Measurements from ENCODE around the gene SKAP1. TPM values are rescaled to one million over a fixed set of nuclear protein-coding genes. Genes with fewer than 3 reads are reported as not detected.
"Not testable (repeated sequence)": the region's sequence is repeated elsewhere in the genome, so short reads cannot be mapped to it uniquely, and the experiment has no call there.

Gene SKAP1
- total RNA-seq, 2 donors from 2014 or later, result 65.0 to 98.0 TPM

- Mint-ChIP-seq H3K27ac (no peak overlapping the region), H3K9me3 (peaks cover 10 to 11% of the 10 kb centered on the region in 2 donors), H3K36me3 (peaks cover 11% of the 10 kb centered on the region in 2 donors)
- ATAC-seq (no peak), DNase-seq (ENCODE audit: low spot score in 2 of 2) (no peak)
These were observed 3.9 kb upstream of the SKAP1 start for GRCh38 chr17:48433896-48434295.

- Mint-ChIP-seq H3K36me3 (peaks cover 15 to 19% of the 10 kb centered on the region in 2 donors), H3K27ac (no peak overlapping the region), H3K9me3 (peaks cover 10 to 11% of the 10 kb centered on the region in 2 donors)
- ATAC-seq (no peak), DNase-seq (ENCODE audit: low spot score in 2 of 2) (no peak)
These were observed 3.1 kb upstream of the SKAP1 start for GRCh38 chr17:48432820-48433775.

GRCh38 chr17:48429156-48429555 lies 858 bp downstream of the SKAP1 start:
- Mint-ChIP-seq H3K27ac (peak overlapping the region; percentile 99), H3K9me3 (no peaks in the 10 kb centered on the region), H3K36me3 (peaks cover 15 to 32% of the 10 kb centered on the region in 2 donors)
- ATAC-seq, result peak; percentile 51 to 59
- peak; percentile 31 to 63 for DNase-seq (ENCODE audit: low spot score in 2 of 2)

GRCh38 chr17:48427598-48427997 lies 2.4 kb downstream of the SKAP1 start:
- peak in 1 of 2 donors; percentile 70 for DNase-seq (ENCODE audit: low spot score in 2 of 2)
- H3K27ac Mint-ChIP-seq, result peak overlapping the region; percentile 99
- H3K36me3 Mint-ChIP-seq, result peaks cover 15 to 32% of the 10 kb centered on the region in 2 donors
- no peaks in the 10 kb centered on the region for H3K9me3 Mint-ChIP-seq
- peak; percentile 74 to 81 for ATAC-seq

- ATAC-seq (no peak), DNase-seq (ENCODE audit: low spot score in 2 of 2) (no peak)
- Mint-ChIP-seq H3K9me3 (no peaks in the 10 kb centered on the region), H3K36me3 (peaks cover 15 to 33% of the 10 kb centered on the region in 2 donors), H3K27ac (peak overlapping the region; percentile 99)
These were observed 3.1 kb downstream of the SKAP1 start for GRCh38 chr17:48426761-48427500.

GRCh38 chr17:48426019-48426665 lies 3.9 kb downstream of the SKAP1 start:
- Mint-ChIP-seq H3K9me3 (no peaks in the 10 kb centered on the region), H3K27ac (peak overlapping the region; percentile 99), H3K36me3 (peaks cover 15 to 38% of the 10 kb centered on the region in 2 donors)
- ATAC-seq (no peak), DNase-seq (ENCODE audit: low spot score in 2 of 2) (no peak)

GRCh38 chr17:48422060-48422459 lies 8.0 kb downstream of the SKAP1 start:
- Mint-ChIP-seq H3K36me3 (peaks cover 0 to 12% of the 10 kb centered on the region in 2 donors), H3K27ac (peak overlapping the region; percentile 45 to 51)
- ATAC-seq; H3K9me3 Mint-ChIP-seq; DNase-seq (ENCODE audit: low spot score in 2 of 2): not testable (repeated sequence)

GRCh38 chr17:48420823-48421222 lies 9.2 kb downstream of the SKAP1 start:
- ATAC-seq (no peak), DNase-seq (ENCODE audit: low spot score in 2 of 2) (no peak)
- no peaks in the 10 kb centered on the region for H3K9me3 Mint-ChIP-seq
- no peak overlapping the region for H3K27ac Mint-ChIP-seq
- H3K36me3 Mint-ChIP-seq, result peaks cover 0 to 9% of the 10 kb centered on the region in 2 donors

- DNase-seq (ENCODE audit: low spot score in 2 of 2) (no peak), ATAC-seq (no peak)
- Mint-ChIP-seq H3K27ac (peak overlapping the region in 1 of 2 donors; percentile 66), H3K36me3 (peaks cover 0 to 17% of the 10 kb centered on the region in 2 donors), H3K9me3 (no peaks in the 10 kb centered on the region)
These were observed 13.0 kb downstream of the SKAP1 start for GRCh38 chr17:48416971-48417370.

GRCh38 chr17:48413613-48414405 lies 16.2 kb downstream of the SKAP1 start:
- Mint-ChIP-seq H3K9me3 (peaks cover 0 to 9% of the 10 kb centered on the region in 2 donors), H3K27ac (peak overlapping the region; percentile 85 to 97), H3K36me3 (peaks cover 4 to 32% of the 10 kb centered on the region in 2 donors)
- ATAC-seq (no peak), DNase-seq (ENCODE audit: low spot score in 2 of 2) (no peak)

- DNase-seq (ENCODE audit: low spot score in 2 of 2) (no peak), ATAC-seq (peak; percentile 71 to 76)
- Mint-ChIP-seq H3K9me3 (peaks cover 0 to 9% of the 10 kb centered on the region in 2 donors), H3K27ac (peak overlapping the region; percentile 53 to 85), H3K36me3 (peaks cover 5 to 35% of the 10 kb centered on the region in 2 donors)
These were observed 17.2 kb downstream of the SKAP1 start for GRCh38 chr17:48412841-48413240.

- not testable (repeated sequence) for DNase-seq (ENCODE audit: low spot score in 2 of 2); ATAC-seq; H3K9me3 Mint-ChIP-seq
- Mint-ChIP-seq H3K36me3 (peaks cover 9 to 36% of the 10 kb centered on the region in 2 donors), H3K27ac (peak overlapping the region in 1 of 2 donors; percentile 81)
These were observed 19.2 kb downstream of the SKAP1 start for GRCh38 chr17:48410821-48411220.

- H3K27ac Mint-ChIP-seq, result peak overlapping the region; percentile 72 to 77
- no peak for DNase-seq (ENCODE audit: low spot score in 2 of 2)
- ATAC-seq, result no peak
- H3K9me3 Mint-ChIP-seq, result peaks cover 0 to 9% of the 10 kb centered on the region in 2 donors
- H3K36me3 Mint-ChIP-seq, result peaks cover 9 to 42% of the 10 kb centered on the region in 2 donors
These were observed 20.4 kb downstream of the SKAP1 start for GRCh38 chr17:48409607-48410006.

GRCh38 chr17:48406936-48407567 lies 23.0 kb downstream of the SKAP1 start:
- peak; percentile 8 to 42 for ATAC-seq
- Mint-ChIP-seq H3K36me3 (peaks cover 14 to 48% of the 10 kb centered on the region in 2 donors), H3K27ac (peak overlapping the region; percentile 68 to 81), H3K9me3 (peaks cover 0 to 14% of the 10 kb centered on the region in 2 donors)
- DNase-seq (ENCODE audit: low spot score in 2 of 2), result no peak

- ATAC-seq, result no peak
- no peak overlapping the region for H3K27ac Mint-ChIP-seq
- no peaks in the 10 kb centered on the region for H3K9me3 Mint-ChIP-seq
- peaks cover 5 to 41% of the 10 kb centered on the region in 2 donors for H3K36me3 Mint-ChIP-seq
- no peak for DNase-seq (ENCODE audit: low spot score in 2 of 2)
These were observed 35.2 kb downstream of the SKAP1 start for GRCh38 chr17:48394821-48395220.
